GM18507 (cell line): ENCODE results near the gene SLC8B1.

Source experiments
- DNase-seq: peaks from one replicate; pipeline ENCODE4 v3.0.0; 2011; ENCODE audit warnings: low read depth; ENCODE audit not compliant: insufficient read length; ENCODE audit errors: extremely low spot score
- FAIRE-seq: peaks from 2 replicates; lab custom pipeline; 2011; peaks lifted over from hg19 to GRCh38; lab: Jason Lieb, UNC

Gene SLC8B1

GRCh38 chr12:113328368-113328889, 6.5 kb downstream of the SLC8B1 start:
- DNase-seq, result no peak
- FAIRE-seq, result no peak

GRCh38 chr12:113326775-113327395, 8.0 kb downstream of the SLC8B1 start:
- FAIRE-seq (no peak), DNase-seq (no peak)

- FAIRE-seq, result no peak
- no peak for DNase-seq
Observed at GRCh38 chr12:113325916-113326315, 9.0 kb downstream of the SLC8B1 start.

- FAIRE-seq (no peak), DNase-seq (no peak)
Observed at GRCh38 chr12:113322343-113322742, 12.6 kb downstream of the SLC8B1 start.

GRCh38 chr12:113320401-113320800, 14.5 kb downstream of the SLC8B1 start:
- FAIRE-seq, result no peak
- no peak for DNase-seq

- DNase-seq, result no peak
- no peak for FAIRE-seq
Observed at GRCh38 chr12:113318900-113319628, 15.8 kb downstream of the SLC8B1 start.

- DNase-seq, result no peak
- FAIRE-seq, result peak; percentile 29
Observed at GRCh38 chr12:113318046-113318656, 16.8 kb downstream of the SLC8B1 start.

GRCh38 chr12:113317122-113317521, 17.8 kb downstream of the SLC8B1 start:
- no peak for FAIRE-seq
- no peak for DNase-seq

GRCh38 chr12:113316155-113316554, 18.8 kb downstream of the SLC8B1 start:
- no peak for FAIRE-seq
- DNase-seq, result no peak

GRCh38 chr12:113315358-113315757, 19.6 kb downstream of the SLC8B1 start:
- DNase-seq (no peak), FAIRE-seq (no peak)

GRCh38 chr12:113314121-113314529, 20.8 kb downstream of the SLC8B1 start:
- FAIRE-seq, result no peak
- no peak for DNase-seq

- DNase-seq (no peak), FAIRE-seq (no peak)
Observed at GRCh38 chr12:113310489-113310888, 24.4 kb downstream of the SLC8B1 start.

GRCh38 chr12:113306382-113306781, 28.5 kb downstream of the SLC8B1 start:
- no peak for FAIRE-seq
- DNase-seq, result no peak

- FAIRE-seq (no peak), DNase-seq (no peak)
Observed at GRCh38 chr12:113305281-113305856, 29.5 kb downstream of the SLC8B1 start.

- FAIRE-seq, result no peak
- no peak for DNase-seq
Observed at GRCh38 chr12:113302886-113303640, 31.8 kb downstream of the SLC8B1 start.

- no peak for DNase-seq
- FAIRE-seq, result no peak
Observed at GRCh38 chr12:113302466-113302865, 32.4 kb downstream of the SLC8B1 start.

- no peak for DNase-seq
- no peak for FAIRE-seq
Observed at GRCh38 chr12:113301811-113302210, 33.1 kb downstream of the SLC8B1 start.

GRCh38 chr12:113299619-113300237, 35.2 kb downstream of the SLC8B1 start:
- FAIRE-seq (no peak), DNase-seq (no peak)

- FAIRE-seq (no peak), DNase-seq (no peak)
Observed at GRCh38 chr12:113298861-113299545, 35.9 kb downstream of the SLC8B1 start.
